Measurements from ENCODE around the gene EMC10. TPM values are rescaled to one million over a fixed set of nuclear protein-coding genes. Genes with fewer than 3 reads are reported as not detected.

EMC10 gene
- total and polyA plus RNA-seq, 2 of the 4 experiments (the other 2 are of a cell fraction), result 11.3 to 90.9 TPM

- Histone ChIP-seq H4K20me1 (ENCODE audit: insufficient read depth, low read length) (no peaks in the 10 kb centered on the region), H2AFZ (replicated peaks; ENCODE audit: low read length, poor library complexity) (no peak overlapping the region), H4K5ac (ENCODE audit: low read depth, low read length) (no peak overlapping the region), H3K27me3 (ENCODE audit: control insufficient read depth, insufficient read depth, low read length) (no peaks in the 10 kb centered on the region), H4K91ac (ENCODE audit: insufficient read depth, low read depth, low read length) (no peak overlapping the region), H3K79me1 (ENCODE audit: low read depth in 1 of 2, low read length in 2 of 2) (no peaks in the 10 kb centered on the region), H3K4me2 (ENCODE audit: low read depth, low read length) (no peak overlapping the region), H3K36me3 (ENCODE audit: control insufficient read depth, insufficient read depth, low read length) (no peaks in the 10 kb centered on the region), H3K56ac (ENCODE audit: extremely low read depth, insufficient read depth, low read length) (no peak overlapping the region), H4K8ac (ENCODE audit: low read depth in 2 of 2, low read length in 2 of 2) (no peak overlapping the region), H2AK5ac (ENCODE audit: low read depth, low read length) (no peak overlapping the region), H2BK15ac (ENCODE audit: low read depth, low read length) (no peak overlapping the region), H2BK5ac (ENCODE audit: low read depth, low read length, poor library complexity, severe bottlenecking) (no peak overlapping the region), H3K23ac (ENCODE audit: low read depth, low read length) (no peak overlapping the region), H2BK120ac (ENCODE audit: low read depth, low read length) (no peak overlapping the region), H3K9me3 (ENCODE audit: control insufficient read depth, insufficient read depth, low read length) (peaks cover 11% of the 10 kb centered on the region), H3K9me1 (ENCODE audit: insufficient read depth, low read length) (no peaks in the 10 kb centered on the region), H3K4me3 (ENCODE audit: insufficient read depth, low read depth, low read length) (no peak overlapping the region), H3K9ac (ENCODE audit: low read depth, low read length) (no peak overlapping the region), H3K4ac (ENCODE audit: low read depth, low read length) (no peak overlapping the region), H2BK20ac (ENCODE audit: low read depth, low read length) (no peak overlapping the region), H3K18ac (ENCODE audit: low read depth, low read length) (no peak overlapping the region), H3K14ac (replicated peaks; ENCODE audit: low read depth, low read length) (no peak overlapping the region), H2AK9ac (replicated peaks; ENCODE audit: low read depth, low read length, poor library complexity) (no peak overlapping the region), H3K27ac (ENCODE audit: insufficient read depth, low read length) (no peak overlapping the region), H3K4me1 (ENCODE audit: control insufficient read depth, insufficient read depth, low read length) (no peaks in the 10 kb centered on the region)
- ChIA-PET CTCF (no interaction called here), POLR2A (ENCODE audit: unreplicated experiment) (no interaction called here)
- BruUV-seq (replicated peaks), result no TSS peak
- intact Hi-C loops (cut with micrococcal nuclease) (no loop called here), in situ Hi-C loops (cut with MboI; ENCODE audit: low sequenced_read_pairs) (loop anchor here (10.0 kb wide), 1 partner anchor 250 kb away; no protein-coding TSS in a partner anchor), dilution Hi-C loops (cut with HindIII; ENCODE audit: low sequenced_read_pairs, unreplicated experiment) (no loop called here)
- TF ChIP-seq MAFK (IDR thresholded peaks at IDR 0.05; ENCODE audit: low read depth, low read length) (no peak), RFX5 (IDR thresholded peaks at IDR 0.05; ENCODE audit: low read depth, low read length) (no peak), POLR2A (IDR thresholded peaks at IDR 0.05; ENCODE audit: low read depth, low read length) (no peak), CTCF (conservative IDR thresholded peaks at IDR 0.05; ENCODE audit: low read depth, low read length) (no peak), CHD1 (IDR thresholded peaks at IDR 0.05; ENCODE audit: low read depth, low read length) (no peak), BHLHE40 (IDR thresholded peaks at IDR 0.05; ENCODE audit: low read depth, low read length) (no peak), ELK1 (IDR thresholded peaks at IDR 0.05; ENCODE audit: borderline replicate concordance, low read depth, low read length) (no peak), NFE2L2 (IDR thresholded peaks at IDR 0.05; ENCODE audit: low read depth, low read length) (no peak)
- ATAC-seq (ENCODE audit: low read depth), result no peak
- no peak for DNase-seq
- no CpG with 5 or more reads among the region's 3 CpGs for WGBS, 2 experiments (ENCODE audit: extremely low coverage in 2 of 2, insufficient read length in 1 of 2)
These were observed 58.2 kb downstream of the EMC10 start for GRCh38 chr19:50534478-50534877.

All from IMR-90 (cell line).